ENCODE data around the gene NKAIN2.

DNA sequence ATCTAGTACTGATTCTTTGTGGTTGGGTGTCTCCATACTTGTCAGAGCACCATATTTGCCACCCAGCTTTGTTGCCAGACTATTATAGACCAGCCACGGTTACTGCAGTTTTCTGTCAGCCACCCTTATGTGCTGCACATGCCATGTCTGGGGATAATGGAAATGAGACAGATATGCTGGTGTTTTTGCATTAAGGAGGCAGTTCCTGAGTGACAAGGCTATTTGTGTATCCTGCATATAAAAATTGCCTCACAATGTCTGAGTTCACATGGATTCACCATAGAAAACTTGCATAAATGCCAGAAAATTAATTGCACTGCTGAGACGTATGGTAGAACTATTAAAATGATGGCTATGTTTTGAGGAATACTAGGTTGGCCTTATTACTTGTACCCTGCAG is 51.8 kb downstream of the NKAIN2 start:
- TF ChIP-seq, protein P1, sequence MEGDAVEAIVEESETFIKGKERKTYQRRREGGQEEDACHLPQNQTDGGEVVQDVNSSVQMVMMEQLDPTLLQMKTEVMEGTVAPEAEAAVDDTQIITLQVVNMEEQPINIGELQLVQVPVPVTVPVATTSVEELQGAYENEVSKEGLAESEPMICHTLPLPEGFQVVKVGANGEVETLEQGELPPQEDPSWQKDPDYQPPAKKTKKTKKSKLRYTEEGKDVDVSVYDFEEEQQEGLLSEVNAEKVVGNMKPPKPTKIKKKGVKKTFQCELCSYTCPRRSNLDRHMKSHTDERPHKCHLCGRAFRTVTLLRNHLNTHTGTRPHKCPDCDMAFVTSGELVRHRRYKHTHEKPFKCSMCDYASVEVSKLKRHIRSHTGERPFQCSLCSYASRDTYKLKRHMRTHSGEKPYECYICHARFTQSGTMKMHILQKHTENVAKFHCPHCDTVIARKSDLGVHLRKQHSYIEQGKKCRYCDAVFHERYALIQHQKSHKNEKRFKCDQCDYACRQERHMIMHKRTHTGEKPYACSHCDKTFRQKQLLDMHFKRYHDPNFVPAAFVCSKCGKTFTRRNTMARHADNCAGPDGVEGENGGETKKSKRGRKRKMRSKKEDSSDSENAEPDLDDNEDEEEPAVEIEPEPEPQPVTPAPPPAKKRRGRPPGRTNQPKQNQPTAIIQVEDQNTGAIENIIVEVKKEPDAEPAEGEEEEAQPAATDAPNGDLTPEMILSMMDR (IDR thresholded peaks at IDR 0.05; ENCODE audit: extremely low read depth in 1 of 2, insufficient read depth in 1 of 2, low read depth in 1 of 2, low read length in 2 of 2), result no peak
- no peak for TF ChIP-seq POLR2A (IDR thresholded peaks at IDR 0.05; ENCODE audit: low read depth, low read length)
- no peak for TF ChIP-seq POLR2AphosphoS5 (IDR thresholded peaks at IDR 0.05; ENCODE audit: insufficient read depth, low read depth, low read length)
